Posterior cingulate gyrus (tissue), 11 donors: ENCODE results near the gene MAD1L1.
A peak's percentile ranks its signal among the peaks of the same experiment; 100 is the strongest.

ENCODE experiments used
- DNase-seq, 10 donors: peaks; one replicate each; pipeline versions ENCODE4 v3.0.0 to v3.0.0-alpha.2; 2020 to 2021; ENCODE audit warnings: mixed read lengths in 3 of 10
- intact Hi-C: fragments of 100-400 bp; cut with DNase I; formaldehyde crosslinking; loops from one replicate; pipeline ENCODE4 v1.15.1; 2023

The MAD1L1 gene

GRCh38 chr7:2259480-2259879 lies 26.7 kb upstream of the MAD1L1 start:
- DNase-seq, result no peak
- intact Hi-C loops, result no loop called here

GRCh38 chr7:2258661-2259365 lies 26.1 kb upstream of the MAD1L1 start:
- intact Hi-C loops, result no loop called here

GRCh38 chr7:2257651-2258050 lies 24.9 kb upstream of the MAD1L1 start:
- intact Hi-C loops, result no loop called here
- peak in 1 of 10 donors; percentile 50 for DNase-seq

More at GRCh38 chr7:2258661-2259365, 26.1 kb upstream of the MAD1L1 start:
- peak in 2 of 10 donors; percentile 75 to 80 for DNase-seq

GRCh38 chr7:2257046-2257551 lies 24.4 kb upstream of the MAD1L1 start:
- DNase-seq, result peak in 2 of 10 donors; percentile 77 to 78
- intact Hi-C loops, result no loop called here

GRCh38 chr7:2256306-2257045 lies 23.7 kb upstream of the MAD1L1 start:
- DNase-seq, result peak in 1 of 10 donors; percentile 66
- intact Hi-C loops, result no loop called here

GRCh38 chr7:2255145-2256139 lies 22.7 kb upstream of the MAD1L1 start:
- peak in 1 of 10 donors; percentile 55 for DNase-seq
- intact Hi-C loops, result no loop called here

GRCh38 chr7:2254429-2255144 lies 21.8 kb upstream of the MAD1L1 start:
- intact Hi-C loops, result no loop called here
- DNase-seq, result no peak

- DNase-seq, result no peak
- intact Hi-C loops, result no loop called here
These were observed 20.9 kb upstream of the MAD1L1 start for GRCh38 chr7:2253525-2254244.

GRCh38 chr7:2253021-2253420 lies 20.3 kb upstream of the MAD1L1 start:
- intact Hi-C loops, result no loop called here

GRCh38 chr7:2251841-2252771 lies 19.4 kb upstream of the MAD1L1 start:
- intact Hi-C loops, result no loop called here
- DNase-seq, result no peak

More at GRCh38 chr7:2253021-2253420, 20.3 kb upstream of the MAD1L1 start:
- DNase-seq, result no peak

GRCh38 chr7:2251381-2251780 lies 18.6 kb upstream of the MAD1L1 start:
- DNase-seq, result no peak
- intact Hi-C loops, result no loop called here

- DNase-seq, result no peak
- intact Hi-C loops, result no loop called here
These were observed 17.1 kb upstream of the MAD1L1 start for GRCh38 chr7:2249744-2250323.

- DNase-seq, result peak in 2 of 10 donors; percentile 21 to 48
- intact Hi-C loops, result no loop called here
These were observed 16.4 kb upstream of the MAD1L1 start for GRCh38 chr7:2248984-2249694.

GRCh38 chr7:2247141-2247995 lies 14.6 kb upstream of the MAD1L1 start:
- DNase-seq, result peak in 1 of 10 donors; percentile 54
- intact Hi-C loops, result loop anchor here (1.0 kb wide), 1 partner anchor 101 kb away; no protein-coding TSS in a partner anchor

GRCh38 chr7:2245883-2246675 lies 13.3 kb upstream of the MAD1L1 start:
- intact Hi-C loops, result no loop called here
- peak; percentile 37 to 96 (median 79) for DNase-seq
